Activated B cell treated with CpG ODN at 0.5 μM for 24 hours (primary cell): ENCODE measurements around the gene TGFBR2. TPM values are rescaled to one million over a fixed set of nuclear protein-coding genes. Genes with fewer than 3 reads are reported as not detected.

Experiments used
- ATAC-seq: fragments of 200-7000 bp; cut with Tn5 transposase; one replicate; pipeline ENCODE4 v1.10.0; 2021; ENCODE audit warnings: low read depth, mild to moderate bottlenecking, moderate library complexity
- CTCF ChIA-PET: fragments of 350-600 bp; sonication (Branson Sonifier 250); formaldehyde crosslinking; loops from one replicate; lab custom pipeline; 2021; ENCODE audit warnings: antibody characterized with exemption; lab: Charles Lee
- POLR2A ChIA-PET: fragments of 350-600 bp; sonication (Branson Sonifier 250); formaldehyde crosslinking; loops from one replicate; lab custom pipeline; 2021; ENCODE audit warnings: antibody characterized with exemption; lab: Charles Lee
- DNase-seq: peaks from one replicate; pipeline ENCODE4 v3.0.0; 2022
- H3K27ac Mint-ChIP-seq: one replicate; pipeline ENCODE4 v1.8.0; 2020; ENCODE audit warnings: mixed read lengths
- H3K27me3 Mint-ChIP-seq: one replicate; pipeline ENCODE4 v1.8.0; 2021; ENCODE audit warnings: mixed read lengths
- H3K36me3 Mint-ChIP-seq: one replicate; pipeline ENCODE4 v1.8.0; 2021; ENCODE audit warnings: low read depth, mixed read lengths
- H3K4me1 Mint-ChIP-seq: one replicate; pipeline ENCODE4 v1.8.0; 2021; ENCODE audit warnings: mixed read lengths
- H3K4me3 Mint-ChIP-seq: one replicate; pipeline ENCODE4 v1.8.0; 2020; ENCODE audit warnings: mild to moderate bottlenecking, mixed read lengths
- H3K9me3 Mint-ChIP-seq: one replicate; pipeline ENCODE4 v1.8.0; 2020; ENCODE audit warnings: mixed read lengths
- CTCF ChIP-seq: fragments of 200-600 bp; IDR thresholded peaks from one replicate; pipeline ENCODE4 v1.8.0; 2022; ENCODE audit warnings: antibody characterized with exemption, mild to moderate bottlenecking
- intact Hi-C: fragments of 100-400 bp; cut with micrococcal nuclease; formaldehyde crosslinking; loops from one replicate; pipeline ENCODE4 v1.15.1; 2024
- total RNA-seq: library from RNA; stranded (reverse); gene quantifications from 2 replicates; pipeline ENCODE4 v1.2.3, GENCODE V29; 2022

TGFBR2 gene
- total RNA-seq, 1 donor from 2014 or later, result 104 TPM

GRCh38 chr3:30655187-30655812, 48.9 kb downstream of the TGFBR2 start:
- H3K4me3 Mint-ChIP-seq, result peak overlapping the region; percentile 62
- no peak for TF ChIP-seq CTCF
- H3K9me3 Mint-ChIP-seq, result no peaks in the 10 kb centered on the region
- H3K36me3 Mint-ChIP-seq, result peaks cover 94% of the 10 kb centered on the region
- no peaks in the 10 kb centered on the region for H3K27me3 Mint-ChIP-seq
- peaks cover 94% of the 10 kb centered on the region for H3K4me1 Mint-ChIP-seq
- ATAC-seq (peak; percentile 43), DNase-seq (no peak)
- ChIA-PET CTCF (interaction anchor here (0.5 to 1.9 kb wide), 8 partner anchors 11 to 457 kb away, joined by 3 to 7 read pairs (median 4); no protein-coding TSS in a partner anchor), POLR2A (interaction anchor here (0.7 to 5.6 kb wide), 19 partner anchors 9 to 152 kb away, joined by 3 to 63 read pairs (median 5); partner anchors contain the start of gene TGFBR2)
- peak overlapping the region; percentile 82 for H3K27ac Mint-ChIP-seq
- intact Hi-C loops, result loop anchor here (5.0 to 10.0 kb wide), 3 partner anchors 153 to 1300 kb away; partner anchors contain the start of gene STT3B

- H3K9me3 Mint-ChIP-seq, result no peaks in the 10 kb centered on the region
- peaks cover 94% of the 10 kb centered on the region for H3K4me1 Mint-ChIP-seq
- peaks cover 94% of the 10 kb centered on the region for H3K36me3 Mint-ChIP-seq
- no peak for DNase-seq
- peak overlapping the region; percentile 62 for H3K4me3 Mint-ChIP-seq
- TF ChIP-seq CTCF, result no peak
- intact Hi-C loops, result loop anchor here (5.0 to 10.0 kb wide), 3 partner anchors 154 to 1298 kb away; partner anchors contain the start of gene STT3B
- ChIA-PET POLR2A (interaction anchor here (2.0 to 5.6 kb wide), 5 partner anchors 10 to 53 kb away, joined by 8 to 63 read pairs (median 16); partner anchors contain the start of gene TGFBR2), CTCF (interaction anchor here (1.3 to 1.7 kb wide), 3 partner anchors 13 to 458 kb away, joined by 4 to 7 read pairs (median 4); no protein-coding TSS in a partner anchor)
- H3K27ac Mint-ChIP-seq, result peak overlapping the region; percentile 82
- no peaks in the 10 kb centered on the region for H3K27me3 Mint-ChIP-seq
- no peak for ATAC-seq
These were observed 50.3 kb downstream of the TGFBR2 start for GRCh38 chr3:30656624-30657141.

GRCh38 chr3:30657914-30658313, 51.5 kb downstream of the TGFBR2 start:
- ATAC-seq (peak; percentile 5), DNase-seq (no peak)
- H3K4me3 Mint-ChIP-seq, result peak overlapping the region; percentile 12
- no peak for TF ChIP-seq CTCF
- peak overlapping the region; percentile 82 for H3K27ac Mint-ChIP-seq
- peaks cover 94% of the 10 kb centered on the region for H3K4me1 Mint-ChIP-seq
- intact Hi-C loops, result loop anchor here (1.0 to 10.0 kb wide), 9 partner anchors 8 to 1297 kb away; partner anchors contain the start of genes STT3B and TGFBR2
- H3K27me3 Mint-ChIP-seq, result no peaks in the 10 kb centered on the region
- peaks cover 94% of the 10 kb centered on the region for H3K36me3 Mint-ChIP-seq
- H3K9me3 Mint-ChIP-seq, result no peaks in the 10 kb centered on the region
- ChIA-PET CTCF (interaction anchor here (0.9 to 2.5 kb wide), 11 partner anchors 8 to 544 kb away, joined by 3 to 12 read pairs (median 4); partner anchors contain the start of gene TGFBR2), POLR2A (interaction anchor here (0.5 to 5.6 kb wide), 23 partner anchors 8 to 875 kb away, joined by 3 to 63 read pairs (median 6); partner anchors contain the start of genes STT3B and TGFBR2)

- ATAC-seq (peak; percentile 87), DNase-seq (no peak)
- peaks cover 94% of the 10 kb centered on the region for H3K4me1 Mint-ChIP-seq
- ChIA-PET POLR2A (interaction anchor here (0.5 to 5.6 kb wide), 27 partner anchors 9 to 874 kb away, joined by 3 to 63 read pairs (median 5); partner anchors contain the start of genes STT3B and TGFBR2), CTCF (interaction anchor here (0.6 to 2.5 kb wide), 14 partner anchors 9 to 545 kb away, joined by 3 to 12 read pairs (median 4); partner anchors contain the start of gene TGFBR2)
- H3K27me3 Mint-ChIP-seq, result no peaks in the 10 kb centered on the region
- no peak for TF ChIP-seq CTCF
- H3K36me3 Mint-ChIP-seq, result peaks cover 92% of the 10 kb centered on the region
- peak overlapping the region; percentile 12 for H3K4me3 Mint-ChIP-seq
- intact Hi-C loops, result loop anchor here (1.0 to 10.0 kb wide), 9 partner anchors 8 to 1296 kb away; partner anchors contain the start of genes STT3B and TGFBR2
- H3K9me3 Mint-ChIP-seq, result no peaks in the 10 kb centered on the region
- peak overlapping the region; percentile 82 for H3K27ac Mint-ChIP-seq
These were observed 52.1 kb downstream of the TGFBR2 start for GRCh38 chr3:30658328-30659052.
